ENCODE measurements around the gene SLX9.

- no peak for TF ChIP-seq CTCF (IDR thresholded peaks at IDR 0.05)
- TF ChIP-seq ZFX (IDR thresholded peaks at IDR 0.05; ENCODE audit: borderline replicate concordance), result no peak
These were observed 35.5 kb upstream of the SLX9 start for GRCh38 chr21:44904141-44904923.
